Spinal cord (tissue), 10 donors: ENCODE data around the gene BCKDK. TPM values are rescaled to one million over a fixed set of nuclear protein-coding genes. Genes with fewer than 3 reads are reported as not detected.
A peak's percentile ranks its signal among the peaks of the same experiment; 100 is the strongest.

ENCODE experiments used
- DNase-seq, 6 donors: peaks; one replicate each; pipeline versions ENCODE4 v3.0.0 to v3.0.0-alpha.2; 2013 to 2015; ENCODE audit warnings: low spot score in 6 of 6, low read depth in 4 of 6
- H3K27ac ChIP-seq: one replicate; pipeline ENCODE4 v1.5.1; 2013; ENCODE audit warnings: low read depth, low read length, control low read depth
- H3K27me3 ChIP-seq: one replicate; pipeline ENCODE4 v1.6.1; 2013; ENCODE audit warnings: low read length; ENCODE audit not compliant: control insufficient read depth, insufficient read depth
- H3K36me3 ChIP-seq: one replicate; pipeline ENCODE4 v1.6.1; 2013; ENCODE audit warnings: low read length; ENCODE audit not compliant: control insufficient read depth, insufficient read depth
- H3K4me1 ChIP-seq: one replicate; pipeline ENCODE4 v1.6.1; 2013; ENCODE audit warnings: low read length; ENCODE audit not compliant: control insufficient read depth, insufficient read depth
- H3K4me3 ChIP-seq: one replicate; pipeline ENCODE4 v1.5.1; 2013; ENCODE audit warnings: low read depth, low read length, control low read depth
- H3K9me3 ChIP-seq: one replicate; pipeline ENCODE4 v1.6.1; 2013; ENCODE audit warnings: low read length; ENCODE audit not compliant: control insufficient read depth, insufficient read depth
- WGBS: methylation state at CpG from one replicate; pipeline ENCODE4 v1.1.5; 2013; ENCODE audit warnings: missing lambda C conversion rate; ENCODE audit not compliant: insufficient coverage; 5-methylcytosine and 5-hydroxymethylcytosine counted together
- polyA plus RNA-seq, 2 donors: library from polyadenylated mRNA; unstranded; fragments of 120-200 nt; gene quantifications; one replicate each; pipeline ENCODE4 v1.2.1, GENCODE V29; 2013; ENCODE audit not compliant: insufficient read length in 2 of 2
- total RNA-seq, 2 donors: library from RNA; depleted of rRNA in 1 of 2; stranded (reverse); fragments of 120-200 nt in 1 of 2; fragments of >200 nt in 1 of 2; gene quantifications; one replicate each; pipeline versions ENCODE4 v1.2.3 to v1.2.4, GENCODE V29; 2013 to 2014
- donor health status: healthy.

The BCKDK gene
- total and polyA plus RNA-seq, 4 donors, result 13.5 to 49.7 (median 37.3) TPM

- Histone ChIP-seq H3K4me3 (no peak overlapping the region), H3K27me3 (no peaks in the 10 kb centered on the region), H3K9me3 (no peaks in the 10 kb centered on the region), H3K4me1 (peaks cover 27% of the 10 kb centered on the region), H3K27ac (no peak overlapping the region), H3K36me3 (peaks cover 100% of the 10 kb centered on the region)
- whole genome bisulfite sequencing, result 89% methylated on average over 14 of the region's 16 CpGs
- no peak for DNase-seq
Observed at GRCh38 chr16:31084584-31085302, 23.4 kb upstream of the BCKDK start.

DNA sequence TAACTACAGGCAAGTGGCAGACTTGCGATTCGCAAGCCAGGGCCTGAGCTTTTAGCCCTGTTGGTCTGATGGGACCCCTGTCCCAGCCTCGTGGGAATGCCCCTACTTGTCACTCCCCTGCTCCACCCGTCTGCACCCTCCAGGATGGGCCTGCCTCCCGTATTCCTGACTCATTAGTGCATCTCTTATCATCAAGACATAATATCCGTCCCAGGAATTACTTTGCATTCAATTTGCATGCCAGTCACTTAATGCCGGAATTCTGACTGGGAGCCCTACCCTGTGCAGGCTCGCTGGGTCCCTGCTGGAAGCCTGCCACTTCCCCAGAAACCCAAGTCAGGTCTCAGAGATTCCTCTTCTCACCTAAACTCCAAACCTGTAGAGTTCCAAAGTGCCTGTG lies 22.8 kb upstream of the BCKDK start:
- Histone ChIP-seq H3K36me3 (peaks cover 98% of the 10 kb centered on the region), H3K9me3 (no peaks in the 10 kb centered on the region), H3K27me3 (no peaks in the 10 kb centered on the region), H3K27ac (no peak overlapping the region), H3K4me3 (no peak overlapping the region), H3K4me1 (peaks cover 27% of the 10 kb centered on the region)
- WGBS, result 74% methylated on average over 8 of the region's 8 CpGs
- no peak for DNase-seq

DNA sequence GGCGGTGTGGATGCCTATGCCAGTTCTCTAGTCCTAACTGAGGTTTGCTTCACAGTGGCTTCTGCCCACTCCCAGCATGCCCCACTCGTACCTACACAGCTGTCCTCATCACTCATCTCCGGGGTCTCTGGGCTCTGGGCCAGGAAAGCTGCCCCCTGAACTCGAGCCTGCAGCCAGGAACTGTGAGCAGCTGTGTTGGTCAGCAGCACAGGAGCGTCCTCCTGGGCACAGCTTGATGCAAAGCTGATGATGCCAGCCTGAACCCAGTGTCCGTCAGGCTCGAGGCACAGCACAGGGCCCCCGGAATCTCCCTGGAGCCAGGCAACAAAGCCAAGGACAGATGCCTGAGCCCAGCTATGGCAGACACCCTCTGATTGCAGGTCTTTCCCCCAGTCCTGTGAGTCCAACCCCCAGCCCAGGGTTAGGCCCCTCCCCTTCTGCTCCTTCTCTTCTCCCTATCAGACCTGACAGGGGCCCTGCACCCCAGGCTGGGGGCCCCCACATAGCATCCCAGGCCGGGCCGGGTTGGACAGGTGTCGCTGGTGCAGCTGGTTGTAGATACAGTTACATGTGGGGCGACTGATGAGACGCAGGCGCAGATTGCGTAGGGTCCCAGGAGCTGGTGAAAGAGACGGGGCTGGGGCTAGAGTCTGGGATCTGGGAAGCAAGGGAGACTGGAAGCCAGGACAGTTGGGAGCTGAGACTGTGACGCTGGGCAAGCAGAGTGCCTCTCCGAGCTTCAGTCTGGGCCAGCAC lies 22.1 kb upstream of the BCKDK start:
- Histone ChIP-seq H3K27ac (no peak overlapping the region), H3K36me3 (peaks cover 98% of the 10 kb centered on the region), H3K27me3 (no peaks in the 10 kb centered on the region), H3K9me3 (no peaks in the 10 kb centered on the region), H3K4me1 (peaks cover 23% of the 10 kb centered on the region), H3K4me3 (no peak overlapping the region)
- 71% methylated on average over 15 of the region's 18 CpGs for WGBS
- no peak for DNase-seq

DNA sequence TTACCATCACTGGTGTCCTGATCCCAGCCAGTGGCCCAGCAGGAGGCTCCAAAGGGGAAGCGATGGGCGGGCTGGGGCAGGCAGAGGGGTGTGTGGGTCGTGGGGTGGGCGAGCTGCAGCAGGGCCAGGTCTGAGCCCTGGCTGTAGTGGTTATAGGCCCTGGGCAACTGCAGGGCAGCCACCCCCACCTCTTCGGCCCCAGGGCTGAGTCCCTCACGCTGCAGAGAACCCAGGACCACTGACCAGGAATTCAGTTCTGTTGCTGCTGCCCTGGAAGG lies 21.6 kb upstream of the BCKDK start:
- Histone ChIP-seq H3K36me3 (peaks cover 98% of the 10 kb centered on the region), H3K27me3 (no peaks in the 10 kb centered on the region), H3K9me3 (no peaks in the 10 kb centered on the region), H3K4me1 (peaks cover 22% of the 10 kb centered on the region), H3K4me3 (no peak overlapping the region), H3K27ac (no peak overlapping the region)
- DNase-seq, result no peak
- 78% methylated on average over 6 of the region's 6 CpGs for WGBS

DNA sequence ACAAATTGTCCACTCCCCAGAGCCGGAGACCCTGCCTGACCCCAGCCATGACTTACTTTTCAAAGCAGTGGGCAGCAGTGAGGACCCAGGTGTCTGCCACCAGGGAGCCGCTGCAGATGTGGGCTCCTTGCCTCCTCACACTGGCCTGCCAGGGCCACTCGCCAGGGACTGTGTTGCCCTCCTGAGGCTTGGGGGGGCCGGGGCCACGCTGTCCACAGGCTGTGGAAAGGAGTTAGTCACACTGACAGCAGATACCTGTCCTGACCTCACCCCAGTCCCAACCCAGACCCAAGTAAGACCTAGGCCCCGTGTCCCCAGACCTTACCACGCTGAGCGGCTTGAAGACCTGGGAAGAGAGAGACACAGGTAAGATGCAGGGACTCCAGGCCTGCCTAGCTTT lies 20.7 kb upstream of the BCKDK start:
- no peak overlapping the region for H3K4me3 ChIP-seq
- no peak for DNase-seq
- H3K9me3 ChIP-seq, result no peaks in the 10 kb centered on the region
- peak overlapping the region; percentile 90 for H3K27ac ChIP-seq
- no peaks in the 10 kb centered on the region for H3K27me3 ChIP-seq
- 75% methylated on average over 5 of the region's 8 CpGs for WGBS
- peaks cover 91% of the 10 kb centered on the region for H3K36me3 ChIP-seq
- peaks cover 17% of the 10 kb centered on the region for H3K4me1 ChIP-seq

DNA sequence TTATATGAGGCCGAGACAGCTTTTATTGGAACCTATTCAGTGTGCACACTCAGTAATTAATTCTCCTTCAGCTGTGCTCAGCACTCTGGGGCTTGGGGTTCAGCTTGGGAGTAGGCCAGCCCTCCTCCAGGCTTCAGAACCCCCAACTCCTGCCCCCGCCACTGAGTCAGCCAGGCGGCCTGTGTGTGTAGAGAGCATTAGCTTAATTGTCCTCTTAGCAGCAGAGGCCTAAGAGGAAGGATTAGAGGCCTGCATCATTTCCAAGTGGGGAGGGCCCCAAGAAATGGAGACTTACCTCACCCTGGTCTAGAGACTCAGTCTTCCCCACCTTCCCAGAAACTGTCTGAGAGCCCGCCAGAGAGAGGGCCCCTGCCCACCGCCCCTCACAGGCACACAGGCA lies 20.2 kb upstream of the BCKDK start:
- H3K27ac ChIP-seq, result peak overlapping the region; percentile 90
- no peaks in the 10 kb centered on the region for H3K27me3 ChIP-seq
- H3K36me3 ChIP-seq, result peaks cover 86% of the 10 kb centered on the region
- no peak overlapping the region for H3K4me3 ChIP-seq
- DNase-seq, result peak in 1 of 6 donors; percentile 46
- no peaks in the 10 kb centered on the region for H3K9me3 ChIP-seq
- no CpG with 5 or more reads among the region's 5 CpGs for WGBS
- peaks cover 20% of the 10 kb centered on the region for H3K4me1 ChIP-seq

DNA sequence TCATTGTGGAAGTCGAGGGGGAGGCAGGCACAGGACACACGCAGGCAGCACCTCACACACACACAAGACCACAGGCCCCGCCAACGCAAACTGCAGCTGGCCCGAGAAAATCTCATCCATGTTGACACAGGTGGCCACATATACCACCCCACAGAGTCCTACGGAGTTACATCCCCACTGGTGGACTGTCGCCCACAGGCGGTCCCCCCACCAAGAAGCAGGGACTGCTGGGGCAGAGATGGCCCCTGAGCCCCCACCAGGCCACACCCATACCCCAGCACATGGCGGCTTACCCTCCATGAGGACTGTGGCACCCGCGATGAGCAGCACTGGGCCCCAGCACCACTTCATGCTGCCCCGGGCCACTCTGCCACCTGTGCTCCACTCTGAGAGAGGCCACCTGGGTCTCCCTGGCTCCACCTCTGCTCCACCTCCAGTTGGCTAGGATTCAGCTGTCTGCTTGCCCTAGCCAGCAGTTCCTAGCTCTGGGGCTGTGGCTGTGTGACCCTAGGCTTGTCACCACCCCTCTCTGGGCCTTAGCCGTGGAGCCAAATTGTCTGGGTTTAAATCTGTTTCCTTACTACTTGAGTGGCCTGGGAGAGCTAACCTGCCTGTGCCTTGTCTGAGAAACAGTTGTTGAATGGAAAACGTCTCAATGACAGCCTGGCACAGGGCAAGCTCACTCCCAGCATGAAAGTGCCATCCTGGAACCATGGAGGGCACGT lies 19.6 kb upstream of the BCKDK start, which contains the start of gene PRSS53:
TSS of gene PRSS53 (minus strand) at position 485 of the 725 bp plus-strand sequence. CDS start at position 351, 134 bp downstream.
- WGBS, result 79% methylated on average over 12 of the region's 15 CpGs
- DNase-seq, result peak in 1 of 6 donors; percentile 46
- no peak within 1 kb of the TSS for H3K4me3 ChIP-seq
- peak within 1 kb of the TSS; percentile 90 for H3K27ac ChIP-seq
- H3K36me3 ChIP-seq, result peaks cover 79% of the 10 kb centered on the region
- peaks cover 26% of the 10 kb centered on the region for H3K4me1 ChIP-seq
- H3K27me3 ChIP-seq, result no peaks in the 10 kb centered on the region
- H3K9me3 ChIP-seq, result no peaks in the 10 kb centered on the region

DNA sequence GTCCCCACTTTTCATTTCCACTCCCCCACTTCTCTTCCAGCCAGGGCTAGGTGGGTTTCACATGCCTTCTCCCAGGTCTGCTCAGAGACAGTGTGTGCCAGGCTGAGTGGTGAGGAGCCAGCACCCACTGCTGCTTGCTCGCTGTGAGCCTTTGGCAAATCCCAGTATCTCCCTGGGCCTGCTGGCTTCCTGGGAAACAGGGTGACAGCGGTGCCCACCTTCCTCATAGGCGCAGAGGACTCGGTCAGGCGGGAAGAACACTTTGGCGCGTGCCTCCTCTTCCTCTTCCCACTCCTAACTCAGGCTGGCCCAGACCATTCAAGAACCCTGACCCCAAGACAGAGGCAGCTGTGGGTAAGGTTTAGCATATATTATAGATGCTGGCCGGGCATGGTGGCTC lies 19.0 kb upstream of the BCKDK start:
- Histone ChIP-seq H3K27me3 (no peaks in the 10 kb centered on the region), H3K36me3 (peaks cover 74% of the 10 kb centered on the region), H3K27ac (peak overlapping the region; percentile 90), H3K4me3 (no peak overlapping the region), H3K4me1 (peaks cover 32% of the 10 kb centered on the region), H3K9me3 (no peaks in the 10 kb centered on the region)
- WGBS, result 87% methylated on average over 2 of the region's 8 CpGs
- no peak for DNase-seq

- peaks cover 60% of the 10 kb centered on the region for H3K36me3 ChIP-seq
- no peaks in the 10 kb centered on the region for H3K9me3 ChIP-seq
- no peak overlapping the region for H3K27ac ChIP-seq
- H3K4me1 ChIP-seq, result peaks cover 39% of the 10 kb centered on the region
- 75% methylated on average over 1 of the region's 2 CpGs for WGBS
- H3K4me3 ChIP-seq, result no peak overlapping the region
- DNase-seq, result no peak
- no peaks in the 10 kb centered on the region for H3K27me3 ChIP-seq
Observed at GRCh38 chr16:31090540-31090939, 17.6 kb upstream of the BCKDK start.
